ENCODE measurements around the gene SPAG17.

GRCh38 chr1:117928881-117929342 is 256.1 kb downstream of the SPAG17 start:
- TF ChIP-seq, protein P1, sequence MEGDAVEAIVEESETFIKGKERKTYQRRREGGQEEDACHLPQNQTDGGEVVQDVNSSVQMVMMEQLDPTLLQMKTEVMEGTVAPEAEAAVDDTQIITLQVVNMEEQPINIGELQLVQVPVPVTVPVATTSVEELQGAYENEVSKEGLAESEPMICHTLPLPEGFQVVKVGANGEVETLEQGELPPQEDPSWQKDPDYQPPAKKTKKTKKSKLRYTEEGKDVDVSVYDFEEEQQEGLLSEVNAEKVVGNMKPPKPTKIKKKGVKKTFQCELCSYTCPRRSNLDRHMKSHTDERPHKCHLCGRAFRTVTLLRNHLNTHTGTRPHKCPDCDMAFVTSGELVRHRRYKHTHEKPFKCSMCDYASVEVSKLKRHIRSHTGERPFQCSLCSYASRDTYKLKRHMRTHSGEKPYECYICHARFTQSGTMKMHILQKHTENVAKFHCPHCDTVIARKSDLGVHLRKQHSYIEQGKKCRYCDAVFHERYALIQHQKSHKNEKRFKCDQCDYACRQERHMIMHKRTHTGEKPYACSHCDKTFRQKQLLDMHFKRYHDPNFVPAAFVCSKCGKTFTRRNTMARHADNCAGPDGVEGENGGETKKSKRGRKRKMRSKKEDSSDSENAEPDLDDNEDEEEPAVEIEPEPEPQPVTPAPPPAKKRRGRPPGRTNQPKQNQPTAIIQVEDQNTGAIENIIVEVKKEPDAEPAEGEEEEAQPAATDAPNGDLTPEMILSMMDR (IDR thresholded peaks at IDR 0.05; ENCODE audit: borderline replicate concordance, extremely low read depth, low read length, poor library complexity, severe bottlenecking) = no peak
- TF ChIP-seq EZH2 (IDR thresholded peaks at IDR 0.05; ENCODE audit: borderline replicate concordance, low read depth, low read length, severe bottlenecking) = no peak
